IMR-90 (cell line): ENCODE results near the gene IRX1.

Experiments
- CTCF ChIP-seq: conservative IDR thresholded peaks from 2 replicates; pipeline ENCODE4 v1.5.1; 2012; ENCODE audit warnings: mild to moderate bottlenecking, low read depth, low read length, improper control_type of control experiment
- POLR2A ChIP-seq: IDR thresholded peaks from 2 replicates; pipeline ENCODE4 v1.6.1; 2012; ENCODE audit warnings: mild to moderate bottlenecking, low read depth, low read length
- RAD21 ChIP-seq: IDR thresholded peaks from 2 replicates; pipeline ENCODE4 v1.6.1; 2012; ENCODE audit warnings: low read length, improper control_type of control experiment
- USF2 ChIP-seq: fragments of 150-350 bp; IDR thresholded peaks from 2 replicates; pipeline ENCODE4 v1.6.1; 2017; ENCODE audit warnings: mild to moderate bottlenecking, antibody characterized with exemption, low read length, low read depth

- TF ChIP-seq CTCF (no peak), POLR2A (no peak), RAD21 (no peak), USF2 (no peak)
Observed at GRCh38 chr5:3599226-3600105, 3.8 kb downstream of the IRX1 start.
